Brain microvascular endothelial cell (primary cell): ENCODE data around the gene PXYLP1.

Source experiments
- DNase-seq: peaks from one replicate; pipeline ENCODE4 v3.0.0-alpha.2; 2020
- H3K27ac ChIP-seq: fragments of 250-450 bp; sonication (Bioruptor Pico); 2 replicates; pipeline ENCODE4 v1.5.1; 2020; ENCODE audit warnings: mild to moderate bottlenecking, moderate library complexity
- H3K27me3 ChIP-seq: fragments of 250-450 bp; sonication (Bioruptor Pico); replicated peaks from 2 replicates; pipeline ENCODE4 v1.5.1; 2020; ENCODE audit warnings: mild to moderate bottlenecking
- H3K36me3 ChIP-seq: fragments of 250-450 bp; sonication (Bioruptor Pico); replicated peaks from 2 replicates; pipeline ENCODE4 v1.5.1; 2020; ENCODE audit warnings: mild to moderate bottlenecking
- H3K4me3 ChIP-seq: 2 replicates; pipeline ENCODE4 v1.5.1; 2011; ENCODE audit warnings: low read depth, mild to moderate bottlenecking, control low read depth, low read length, moderate library complexity
- CTCF ChIP-seq: IDR thresholded peaks from 2 replicates; pipeline ENCODE4 v1.5.1; 2011; ENCODE audit warnings: low read depth, mild to moderate bottlenecking, moderate library complexity, low read length, control low read depth, inconsistent platforms; ENCODE audit errors: missing control alignments
- in situ Hi-C: cut with HindIII; loops from 2 replicates; pipeline ENCODE4 v1.10.0; 2017; ENCODE audit warnings: low sequenced_read_pairs, low pct_ligation_motif_present

PXYLP1 gene

GRCh38 chr3:141306276-141306675 lies 74.7 kb downstream of the PXYLP1 start:
- TF ChIP-seq CTCF: no peak
- in situ Hi-C loops: no loop called here
- DNase-seq: no peak
- Histone ChIP-seq H3K36me3 (no peaks in the 10 kb centered on the region), H3K27me3 (no peaks in the 10 kb centered on the region), H3K27ac (no peak overlapping the region), H3K4me3 (no peak overlapping the region)

- no peaks in the 10 kb centered on the region for H3K27me3 ChIP-seq
- DNase-seq: no peak
- in situ Hi-C loops: no loop called here
- no peaks in the 10 kb centered on the region for H3K36me3 ChIP-seq
- no peak overlapping the region for H3K27ac ChIP-seq
- no peak for TF ChIP-seq CTCF
- no peak overlapping the region for H3K4me3 ChIP-seq
These were observed 75.3 kb downstream of the PXYLP1 start for GRCh38 chr3:141306922-141307321.

- no peak for TF ChIP-seq CTCF
- no peaks in the 10 kb centered on the region for H3K36me3 ChIP-seq
- H3K27me3 ChIP-seq: no peaks in the 10 kb centered on the region
- no peak overlapping the region for H3K27ac ChIP-seq
- in situ Hi-C loops: no loop called here
- DNase-seq: no peak
- no peak overlapping the region for H3K4me3 ChIP-seq
These were observed 75.9 kb downstream of the PXYLP1 start for GRCh38 chr3:141307351-141308059.

GRCh38 chr3:141308588-141309218 lies 77.1 kb downstream of the PXYLP1 start:
- H3K4me3 ChIP-seq: no peak overlapping the region
- H3K27ac ChIP-seq: no peak overlapping the region
- peak; percentile 80 for TF ChIP-seq CTCF
- DNase-seq: peak; percentile 39
- no peaks in the 10 kb centered on the region for H3K36me3 ChIP-seq
- no peaks in the 10 kb centered on the region for H3K27me3 ChIP-seq
- in situ Hi-C loops: no loop called here

GRCh38 chr3:141311170-141311495 lies 79.5 kb downstream of the PXYLP1 start:
- Histone ChIP-seq H3K4me3 (peak overlapping the region; percentile 81), H3K27ac (peak overlapping the region; percentile 62), H3K27me3 (no peaks in the 10 kb centered on the region), H3K36me3 (no peaks in the 10 kb centered on the region)
- in situ Hi-C loops: no loop called here
- no peak for DNase-seq
- no peak for TF ChIP-seq CTCF
